ENCODE measurements around the gene CCDC190.
A peak's percentile ranks its signal among the peaks of the same experiment; 100 is the strongest.

DNA sequence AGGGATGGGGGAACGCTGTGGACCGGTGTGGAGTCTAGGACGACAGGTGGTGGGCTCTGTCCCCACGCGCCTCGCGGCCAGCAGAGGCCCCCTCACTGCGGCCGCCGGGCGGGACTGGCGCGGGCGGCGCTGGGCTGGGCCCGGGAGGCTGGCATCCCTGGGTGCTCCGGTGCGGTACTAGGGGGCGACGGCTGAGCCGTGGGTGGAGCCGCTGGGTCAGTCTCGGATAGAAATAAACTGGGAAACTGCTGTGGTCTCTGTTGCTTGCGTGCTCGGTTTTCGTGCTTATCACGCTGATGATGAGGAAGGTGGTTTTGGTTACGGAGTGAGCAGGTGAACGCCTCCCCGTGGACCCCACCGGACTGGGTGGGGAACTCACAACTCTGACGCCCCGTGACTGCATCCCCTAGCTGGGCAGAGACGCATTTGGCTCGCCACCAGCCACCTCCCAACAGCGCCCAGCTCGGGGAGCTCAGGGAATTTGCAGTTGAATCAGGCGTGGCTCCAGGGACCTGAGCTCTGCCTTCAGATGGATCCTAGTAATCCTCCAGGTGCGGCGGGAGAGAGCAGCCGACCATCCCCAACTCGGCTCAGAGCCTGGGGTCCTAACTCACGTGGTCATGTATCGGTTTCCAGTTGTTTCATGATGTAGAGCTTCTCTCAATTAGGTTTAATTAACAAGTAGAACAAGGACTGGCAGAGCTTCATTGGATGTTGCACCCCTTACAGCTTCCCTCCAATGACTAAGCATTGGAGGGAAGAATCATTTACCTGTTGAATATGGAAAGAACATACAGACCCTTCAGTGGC, 38.4 kb downstream of the CCDC190 start:
- TF ChIP-seq POLR2A (IDR thresholded peaks at IDR 0.05; ENCODE audit: control extremely low read depth in 1 of 2, low read depth in 2 of 2, low read length in 2 of 2) (peak in 1 of 2 experiments; percentile 78; a peak in 2 of 3 replicates), FOSL1 (IDR thresholded peaks at IDR 0.05; ENCODE audit: insufficient read depth, low read depth, low read length) (no peak), EP300 (IDR thresholded peaks at IDR 0.05; ENCODE audit: borderline replicate concordance in 1 of 2, low read depth in 2 of 2, low read length in 2 of 2) (no peak), PHF8 (conservative IDR thresholded peaks at IDR 0.05; ENCODE audit: low read depth, low read length) (0 out of 2 replicates have a peak, but pooled peaks have one; percentile 38), SRF (IDR thresholded peaks at IDR 0.05; ENCODE audit: low read depth, low read length) (no peak), SP2 (IDR thresholded peaks at IDR 0.05; ENCODE audit: low read length) (no peak), SP1 (IDR thresholded peaks at IDR 0.05; ENCODE audit: low read depth, low read length) (no peak), KDM1A (IDR thresholded peaks at IDR 0.05; ENCODE audit: borderline replicate concordance, low read length) (no peak), EGR1 (IDR thresholded peaks at IDR 0.05; ENCODE audit: borderline replicate concordance, low read depth, low read length) (no peak), CREB1 (IDR thresholded peaks at IDR 0.05) (0 out of 2 replicates have a peak, but pooled peaks have one; percentile 22), EZH2 (IDR thresholded peaks at IDR 0.05; ENCODE audit: low read depth, low read length, severe bottlenecking) (peak; percentile 45), ZNF274 (IDR thresholded peaks at IDR 0.05; ENCODE audit: borderline replicate concordance, extremely low read depth, low read length) (no peak)
- TF ChIP-seq, protein P1, sequence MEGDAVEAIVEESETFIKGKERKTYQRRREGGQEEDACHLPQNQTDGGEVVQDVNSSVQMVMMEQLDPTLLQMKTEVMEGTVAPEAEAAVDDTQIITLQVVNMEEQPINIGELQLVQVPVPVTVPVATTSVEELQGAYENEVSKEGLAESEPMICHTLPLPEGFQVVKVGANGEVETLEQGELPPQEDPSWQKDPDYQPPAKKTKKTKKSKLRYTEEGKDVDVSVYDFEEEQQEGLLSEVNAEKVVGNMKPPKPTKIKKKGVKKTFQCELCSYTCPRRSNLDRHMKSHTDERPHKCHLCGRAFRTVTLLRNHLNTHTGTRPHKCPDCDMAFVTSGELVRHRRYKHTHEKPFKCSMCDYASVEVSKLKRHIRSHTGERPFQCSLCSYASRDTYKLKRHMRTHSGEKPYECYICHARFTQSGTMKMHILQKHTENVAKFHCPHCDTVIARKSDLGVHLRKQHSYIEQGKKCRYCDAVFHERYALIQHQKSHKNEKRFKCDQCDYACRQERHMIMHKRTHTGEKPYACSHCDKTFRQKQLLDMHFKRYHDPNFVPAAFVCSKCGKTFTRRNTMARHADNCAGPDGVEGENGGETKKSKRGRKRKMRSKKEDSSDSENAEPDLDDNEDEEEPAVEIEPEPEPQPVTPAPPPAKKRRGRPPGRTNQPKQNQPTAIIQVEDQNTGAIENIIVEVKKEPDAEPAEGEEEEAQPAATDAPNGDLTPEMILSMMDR (IDR thresholded peaks at IDR 0.05; ENCODE audit: control extremely low read depth in 1 of 3, insufficient read depth in 1 of 3, low read depth in 1 of 3, low read length in 3 of 3) = peak; percentile 44 to 52 (median 44); a peak in 3 of 4 replicates
- TF ChIP-seq, protein P2, sequence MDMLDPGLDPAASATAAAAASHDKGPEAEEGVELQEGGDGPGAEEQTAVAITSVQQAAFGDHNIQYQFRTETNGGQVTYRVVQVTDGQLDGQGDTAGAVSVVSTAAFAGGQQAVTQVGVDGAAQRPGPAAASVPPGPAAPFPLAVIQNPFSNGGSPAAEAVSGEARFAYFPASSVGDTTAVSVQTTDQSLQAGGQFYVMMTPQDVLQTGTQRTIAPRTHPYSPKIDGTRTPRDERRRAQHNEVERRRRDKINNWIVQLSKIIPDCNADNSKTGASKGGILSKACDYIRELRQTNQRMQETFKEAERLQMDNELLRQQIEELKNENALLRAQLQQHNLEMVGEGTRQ (IDR thresholded peaks at IDR 0.05; ENCODE audit: low read length) = 0 out of 2 replicates have a peak, but pooled peaks have one; percentile 5
